Endodermal cell (in vitro differentiated cells): ENCODE results near the gene ZCCHC14. TPM values are rescaled to one million over a fixed set of nuclear protein-coding genes. Genes with fewer than 3 reads are reported as not detected.

Experiments
- DNase-seq: peaks from one replicate; pipeline ENCODE4 v3.0.0-alpha.2; 2017
- H3K27ac ChIP-seq: 2 replicates; pipeline ENCODE4 v1.5.1; 2013; ENCODE audit warnings: mild to moderate bottlenecking, low read depth, low read length, moderate library complexity
- H3K27me3 ChIP-seq: 2 replicates; pipeline ENCODE4 v1.6.1; 2013; ENCODE audit warnings: mild to moderate bottlenecking, low read length, moderate library complexity; ENCODE audit not compliant: insufficient read depth, control insufficient read depth, poor library complexity, severe bottlenecking
- H3K36me3 ChIP-seq: 2 replicates; pipeline ENCODE4 v1.7.0; 2013; ENCODE audit warnings: mild to moderate bottlenecking, low read length, moderate library complexity; ENCODE audit not compliant: control insufficient read depth, insufficient read depth
- H3K4me1 ChIP-seq: one replicate; pipeline ENCODE4 v1.7.0; 2013; ENCODE audit warnings: low read length; ENCODE audit not compliant: control insufficient read depth, insufficient read depth
- H3K4me3 ChIP-seq: 2 replicates; pipeline ENCODE4 v1.5.1; 2013; ENCODE audit warnings: mild to moderate bottlenecking, low read length, moderate library complexity
- H3K9ac ChIP-seq: 2 replicates; pipeline ENCODE4 v1.6.1; 2013; ENCODE audit warnings: mild to moderate bottlenecking, low read length, moderate library complexity; ENCODE audit not compliant: poor library complexity, severe bottlenecking; ENCODE audit errors: extremely low read depth
- H3K9me3 ChIP-seq: 2 replicates; pipeline ENCODE4 v1.6.1; 2013; ENCODE audit warnings: mild to moderate bottlenecking, low read length, moderate library complexity; ENCODE audit not compliant: control insufficient read depth
- H3K27ac Mint-ChIP-seq: 2 replicates; pipeline ENCODE4 v1.8.0; 2020; ENCODE audit warnings: mixed read lengths
- H3K27me3 Mint-ChIP-seq: 2 replicates; pipeline ENCODE4 v1.8.0; 2021; ENCODE audit warnings: mild to moderate bottlenecking, mixed read lengths; ENCODE audit not compliant: insufficient read depth
- H3K36me3 Mint-ChIP-seq: 2 replicates; pipeline ENCODE4 v1.8.0; 2020; ENCODE audit warnings: low read depth, mixed read lengths
- H3K4me1 Mint-ChIP-seq: 2 replicates; pipeline ENCODE4 v1.8.0; 2020; ENCODE audit warnings: mixed read lengths
- H3K4me3 Mint-ChIP-seq: 2 replicates; pipeline ENCODE4 v1.8.0; 2020; ENCODE audit warnings: mild to moderate bottlenecking, moderate library complexity, mixed read lengths
- H3K9me3 Mint-ChIP-seq: 2 replicates; pipeline ENCODE4 v1.8.0; 2020; ENCODE audit warnings: mild to moderate bottlenecking, mixed read lengths
- CTCF ChIP-seq: fragments of 200-600 bp; sonication (generic); conservative IDR thresholded peaks from 2 replicates; pipeline ENCODE4 v1.5.0; 2021; ENCODE audit warnings: antibody characterized with exemption, mild to moderate bottlenecking
- WGBS, 2 experiments: methylation state at CpG; one replicate each; pipeline versions ENCODE4 v1.1.5 to v1.1.7; 2013; ENCODE audit warnings: missing lambda C conversion rate in 2 of 2, mixed read lengths in 1 of 2; ENCODE audit not compliant: insufficient coverage in 1 of 2, insufficient read length in 1 of 2; 5-methylcytosine and 5-hydroxymethylcytosine counted together
- total RNA-seq, 2 donors: library from RNA; stranded (reverse); fragmentation: NEBNext Ultra II Directional in 1 of 2; extraction: Animal tissue kit (Norgen Biotek cat#: 25700) in 1 of 2; gene quantifications; 2 replicates in 1 of 2; 3 replicates in 1 of 2; pipeline ENCODE4 v1.2.1, GENCODE V29; 2021

ZCCHC14 gene
- total RNA-seq, 2 donors from 2014 or later, result 27.3 to 33.7 TPM

DNA sequence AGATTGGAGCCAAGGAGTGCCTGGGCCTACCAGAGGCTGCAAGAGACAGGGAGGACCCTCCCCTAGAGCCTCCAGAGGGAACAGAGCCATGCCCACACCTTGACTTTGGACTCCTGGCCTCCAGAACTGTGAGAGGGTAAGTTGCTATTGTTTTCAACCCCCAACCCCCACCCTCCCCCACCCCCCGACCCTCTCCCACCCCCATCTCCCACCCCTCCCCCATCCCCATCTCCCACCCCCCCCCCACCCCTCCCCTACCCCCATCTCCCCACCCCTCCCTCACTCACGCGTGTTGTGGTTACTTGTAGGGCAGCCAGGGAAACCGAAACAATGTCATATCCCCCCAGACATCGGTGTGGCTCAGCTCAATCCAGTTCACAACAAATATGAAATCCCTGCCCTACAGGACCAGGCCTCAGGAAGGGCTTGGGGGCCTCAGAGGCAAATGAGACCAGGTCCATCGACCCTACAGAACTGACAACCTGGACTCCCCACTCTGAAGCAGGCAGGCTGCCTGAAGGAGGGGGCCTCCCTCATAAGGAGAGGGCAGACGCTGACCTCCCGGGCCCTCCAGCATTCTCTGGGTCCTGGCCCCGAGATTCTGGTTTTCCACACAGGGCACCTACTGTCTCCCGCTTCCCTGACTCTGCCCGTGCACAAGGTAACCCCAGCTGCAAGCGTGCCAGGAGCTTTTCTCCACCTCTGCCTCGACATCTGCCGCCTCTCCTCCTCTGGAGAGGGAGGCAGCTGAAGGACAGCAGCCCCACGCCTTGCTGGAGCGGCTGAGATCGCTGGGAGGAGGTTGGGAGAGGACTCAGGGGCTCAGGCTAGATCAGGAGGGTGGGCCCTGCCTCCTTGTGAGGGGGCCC is 3.0 kb upstream of the ZCCHC14 start:
- peaks cover 7% of the 10 kb centered on the region for H3K4me1 Mint-ChIP-seq
- no peaks in the 10 kb centered on the region for H3K36me3 Mint-ChIP-seq
- 91 to 97% methylated on average over 6 to 16 of the region's 17 CpGs for WGBS, 2 experiments
- H3K27me3 Mint-ChIP-seq, result no peaks in the 10 kb centered on the region
- H3K9me3 Mint-ChIP-seq, result no peaks in the 10 kb centered on the region
- H3K27ac ChIP-seq, result no peak overlapping the region
- H3K36me3 ChIP-seq, result no peaks in the 10 kb centered on the region
- H3K9me3 ChIP-seq, result no peaks in the 10 kb centered on the region
- no peak for DNase-seq
- H3K4me1 ChIP-seq, result no peaks in the 10 kb centered on the region
- TF ChIP-seq CTCF, result no peak
- H3K27ac Mint-ChIP-seq, result no peak overlapping the region
- H3K4me3 ChIP-seq, result no peak overlapping the region
- H3K9ac ChIP-seq, result no peak overlapping the region
- no peak overlapping the region for H3K4me3 Mint-ChIP-seq
- H3K27me3 ChIP-seq, result no peaks in the 10 kb centered on the region

DNA sequence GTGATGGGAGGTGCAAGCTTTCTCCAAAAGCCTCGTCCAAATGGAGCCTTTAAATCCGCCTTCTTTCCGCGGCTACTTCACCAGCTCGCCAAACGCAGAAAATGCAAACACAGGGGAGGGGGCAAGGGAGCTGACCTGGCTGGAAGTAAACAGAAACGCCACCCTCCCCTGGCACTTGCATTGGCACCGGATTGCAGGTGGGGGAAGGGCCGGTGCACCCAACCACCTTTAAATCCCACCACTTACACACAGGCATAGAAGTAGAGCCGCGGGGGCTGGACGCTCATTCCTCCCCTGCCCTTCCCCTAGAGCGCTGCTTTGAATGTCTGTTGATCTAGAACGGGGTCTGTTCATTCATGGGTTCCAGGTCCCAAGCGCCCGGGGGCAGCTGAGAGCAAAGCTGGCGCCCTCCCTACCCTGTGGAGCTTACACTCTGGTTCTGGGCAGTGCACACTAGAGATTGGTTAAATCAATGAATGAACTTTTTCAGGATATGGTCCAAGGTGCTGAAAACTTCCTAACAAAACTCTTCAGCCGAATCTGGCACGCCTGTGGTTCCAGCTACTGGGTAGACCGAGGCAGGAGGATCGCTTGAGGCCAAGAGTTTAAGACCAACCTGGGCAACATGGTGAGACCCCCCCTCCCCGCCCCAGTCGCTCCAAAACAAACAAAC is 920 bp upstream of the ZCCHC14 start:
- H3K27me3 Mint-ChIP-seq, result no peaks in the 10 kb centered on the region
- Histone ChIP-seq H3K9ac (no peak overlapping the region), H3K4me3 (peak overlapping the region; percentile 70), H3K27me3 (no peaks in the 10 kb centered on the region), H3K4me1 (no peaks in the 10 kb centered on the region), H3K36me3 (no peaks in the 10 kb centered on the region), H3K27ac (no peak overlapping the region), H3K9me3 (no peaks in the 10 kb centered on the region)
- no peak for TF ChIP-seq CTCF
- peaks cover 2% of the 10 kb centered on the region for H3K36me3 Mint-ChIP-seq
- H3K9me3 Mint-ChIP-seq, result no peaks in the 10 kb centered on the region
- 67 to 68% methylated on average over 4 to 23 of the region's 23 CpGs for WGBS, 2 experiments
- DNase-seq, result no peak
- H3K4me1 Mint-ChIP-seq, result peaks cover 24% of the 10 kb centered on the region
- peak overlapping the region; percentile 90 for H3K27ac Mint-ChIP-seq
- H3K4me3 Mint-ChIP-seq, result peak overlapping the region; percentile 60

DNA sequence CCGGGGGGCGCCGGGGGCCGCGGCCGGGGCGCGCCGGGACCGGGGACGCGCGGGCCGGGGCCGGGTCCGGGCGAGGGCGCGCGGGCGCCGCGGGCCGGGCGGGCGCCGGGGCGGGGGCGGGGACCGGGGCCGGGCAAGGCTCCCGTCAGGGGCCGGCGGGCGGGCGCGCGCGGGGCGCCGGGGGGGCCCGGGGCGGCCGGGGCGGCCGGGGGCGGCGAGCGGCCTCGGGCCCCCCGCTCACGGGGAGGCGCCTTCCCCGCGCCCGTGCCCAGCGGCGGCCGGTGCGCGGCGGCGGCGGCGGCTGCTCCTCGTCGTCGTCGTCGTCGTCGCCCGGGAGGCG is 563 bp downstream of the ZCCHC14 start:
- no peak for TF ChIP-seq CTCF
- no peaks in the 10 kb centered on the region for H3K27me3 ChIP-seq
- 0% methylated on average over 72 of the region's 74 CpGs; no CpG with 5 or more reads in 1 of the 2 experiments for WGBS, 2 experiments
- no peak for DNase-seq
- H3K36me3 ChIP-seq, result no peaks in the 10 kb centered on the region
- H3K4me1 ChIP-seq, result peaks cover 3% of the 10 kb centered on the region
- Mint-ChIP-seq H3K27ac (no peak overlapping the region), H3K27me3 (no peaks in the 10 kb centered on the region), H3K9me3 (no peaks in the 10 kb centered on the region), H3K4me3 (peak overlapping the region; percentile 72), H3K4me1 (peaks cover 29% of the 10 kb centered on the region), H3K36me3 (peaks cover 4% of the 10 kb centered on the region)
- no peak overlapping the region for H3K9ac ChIP-seq
- H3K9me3 ChIP-seq, result no peaks in the 10 kb centered on the region
- H3K27ac ChIP-seq, result no peak overlapping the region
- no peak overlapping the region for H3K4me3 ChIP-seq
